Measurements from ENCODE around the gene LRP1B.
A peak's percentile ranks its signal among the peaks of the same experiment; 100 is the strongest.

Gene LRP1B

GRCh38 chr2:142131010-142131669 lies at the start of gene LRP1B:
TSS of gene LRP1B (minus strand) at chr2:142131016. CDS start at chr2:142130729, 287 bp downstream.
- no peaks in the 10 kb centered on the region for H3K9me3 ChIP-seq (ENCODE audit: control insufficient read depth, low read length)
- no peaks in the 10 kb centered on the region for H3K36me3 ChIP-seq (ENCODE audit: control insufficient read depth, insufficient read depth, low read length, severe bottlenecking)
- peaks cover 12% of the 10 kb centered on the region for H3K27me3 ChIP-seq (replicated peaks; ENCODE audit: control insufficient read depth, insufficient read depth, low read length)
- H3K9ac ChIP-seq (ENCODE audit: low read length), result peak within 1 kb of the TSS; percentile 66
- peak within 1 kb of the TSS; percentile 82 for H3K4me3 ChIP-seq (ENCODE audit: low read length)
- H3K4me1 ChIP-seq (ENCODE audit: control insufficient read depth, insufficient read depth, low read length), result peaks cover 18% of the 10 kb centered on the region
- peak; percentile 56 for DNase-seq (ENCODE audit: low read depth)

- Histone ChIP-seq H3K9me3 (ENCODE audit: control insufficient read depth, low read length) (no peaks in the 10 kb centered on the region), H3K4me1 (ENCODE audit: control insufficient read depth, insufficient read depth, low read length) (no peaks in the 10 kb centered on the region), H3K4me3 (ENCODE audit: low read length) (no peak overlapping the region), H3K27me3 (replicated peaks; ENCODE audit: control insufficient read depth, insufficient read depth, low read length) (no peaks in the 10 kb centered on the region), H3K36me3 (ENCODE audit: control insufficient read depth, insufficient read depth, low read length, severe bottlenecking) (no peaks in the 10 kb centered on the region), H3K9ac (ENCODE audit: low read length) (no peak overlapping the region)
- no peak for DNase-seq (ENCODE audit: low read depth)
These were observed 48.9 kb upstream of the LRP1B start for GRCh38 chr2:142179686-142180085.

GRCh38 chr2:142178604-142179003 lies 47.8 kb upstream of the LRP1B start:
- no peak for DNase-seq (ENCODE audit: low read depth)
- H3K4me3 ChIP-seq (ENCODE audit: low read length), result no peak overlapping the region
- no peak overlapping the region for H3K9ac ChIP-seq (ENCODE audit: low read length)
- H3K36me3 ChIP-seq (ENCODE audit: control insufficient read depth, insufficient read depth, low read length, severe bottlenecking), result no peaks in the 10 kb centered on the region
- no peaks in the 10 kb centered on the region for H3K27me3 ChIP-seq (replicated peaks; ENCODE audit: control insufficient read depth, insufficient read depth, low read length)
- H3K4me1 ChIP-seq (ENCODE audit: control insufficient read depth, insufficient read depth, low read length), result no peaks in the 10 kb centered on the region
- no peaks in the 10 kb centered on the region for H3K9me3 ChIP-seq (ENCODE audit: control insufficient read depth, low read length)

GRCh38 chr2:142176941-142177340 lies 46.1 kb upstream of the LRP1B start:
- Histone ChIP-seq H3K27me3 (replicated peaks; ENCODE audit: control insufficient read depth, insufficient read depth, low read length) (no peaks in the 10 kb centered on the region), H3K4me1 (ENCODE audit: control insufficient read depth, insufficient read depth, low read length) (no peaks in the 10 kb centered on the region), H3K36me3 (ENCODE audit: control insufficient read depth, insufficient read depth, low read length, severe bottlenecking) (no peaks in the 10 kb centered on the region), H3K9ac (ENCODE audit: low read length) (no peak overlapping the region), H3K9me3 (ENCODE audit: control insufficient read depth, low read length) (no peaks in the 10 kb centered on the region), H3K4me3 (ENCODE audit: low read length) (no peak overlapping the region)
- DNase-seq (ENCODE audit: low read depth), result no peak

GRCh38 chr2:142175813-142176338 lies 45.1 kb upstream of the LRP1B start:
- no peak overlapping the region for H3K9ac ChIP-seq (ENCODE audit: low read length)
- no peaks in the 10 kb centered on the region for H3K9me3 ChIP-seq (ENCODE audit: control insufficient read depth, low read length)
- no peaks in the 10 kb centered on the region for H3K4me1 ChIP-seq (ENCODE audit: control insufficient read depth, insufficient read depth, low read length)
- H3K36me3 ChIP-seq (ENCODE audit: control insufficient read depth, insufficient read depth, low read length, severe bottlenecking), result no peaks in the 10 kb centered on the region
- no peak for DNase-seq (ENCODE audit: low read depth)
- no peak overlapping the region for H3K4me3 ChIP-seq (ENCODE audit: low read length)
- H3K27me3 ChIP-seq (replicated peaks; ENCODE audit: control insufficient read depth, insufficient read depth, low read length), result no peaks in the 10 kb centered on the region

- no peaks in the 10 kb centered on the region for H3K9me3 ChIP-seq (ENCODE audit: control insufficient read depth, low read length)
- H3K27me3 ChIP-seq (replicated peaks; ENCODE audit: control insufficient read depth, insufficient read depth, low read length), result no peaks in the 10 kb centered on the region
- DNase-seq (ENCODE audit: low read depth), result no peak
- H3K9ac ChIP-seq (ENCODE audit: low read length), result no peak overlapping the region
- no peaks in the 10 kb centered on the region for H3K4me1 ChIP-seq (ENCODE audit: control insufficient read depth, insufficient read depth, low read length)
- no peak overlapping the region for H3K4me3 ChIP-seq (ENCODE audit: low read length)
- H3K36me3 ChIP-seq (ENCODE audit: control insufficient read depth, insufficient read depth, low read length, severe bottlenecking), result no peaks in the 10 kb centered on the region
These were observed 43.4 kb upstream of the LRP1B start for GRCh38 chr2:142174176-142174575.

- Histone ChIP-seq H3K9me3 (ENCODE audit: control insufficient read depth, low read length) (no peaks in the 10 kb centered on the region), H3K27me3 (replicated peaks; ENCODE audit: control insufficient read depth, insufficient read depth, low read length) (no peaks in the 10 kb centered on the region), H3K4me3 (ENCODE audit: low read length) (no peak overlapping the region), H3K4me1 (ENCODE audit: control insufficient read depth, insufficient read depth, low read length) (no peaks in the 10 kb centered on the region), H3K9ac (ENCODE audit: low read length) (no peak overlapping the region), H3K36me3 (ENCODE audit: control insufficient read depth, insufficient read depth, low read length, severe bottlenecking) (no peaks in the 10 kb centered on the region)
- DNase-seq (ENCODE audit: low read depth), result no peak
These were observed 40.0 kb upstream of the LRP1B start for GRCh38 chr2:142170847-142171246.

- Histone ChIP-seq H3K4me3 (ENCODE audit: low read length) (no peak overlapping the region), H3K9me3 (ENCODE audit: control insufficient read depth, low read length) (no peaks in the 10 kb centered on the region), H3K27me3 (replicated peaks; ENCODE audit: control insufficient read depth, insufficient read depth, low read length) (no peaks in the 10 kb centered on the region), H3K4me1 (ENCODE audit: control insufficient read depth, insufficient read depth, low read length) (no peaks in the 10 kb centered on the region), H3K36me3 (ENCODE audit: control insufficient read depth, insufficient read depth, low read length, severe bottlenecking) (no peaks in the 10 kb centered on the region), H3K9ac (ENCODE audit: low read length) (no peak overlapping the region)
- peak; percentile 73 for DNase-seq (ENCODE audit: low read depth)
These were observed 35.0 kb upstream of the LRP1B start for GRCh38 chr2:142165790-142166189.

- peak; percentile 46 for DNase-seq (ENCODE audit: low read depth)
- no peak overlapping the region for H3K9ac ChIP-seq (ENCODE audit: low read length)
- H3K4me1 ChIP-seq (ENCODE audit: control insufficient read depth, insufficient read depth, low read length), result no peaks in the 10 kb centered on the region
- H3K36me3 ChIP-seq (ENCODE audit: control insufficient read depth, insufficient read depth, low read length, severe bottlenecking), result no peaks in the 10 kb centered on the region
- no peaks in the 10 kb centered on the region for H3K9me3 ChIP-seq (ENCODE audit: control insufficient read depth, low read length)
- no peaks in the 10 kb centered on the region for H3K27me3 ChIP-seq (replicated peaks; ENCODE audit: control insufficient read depth, insufficient read depth, low read length)
- no peak overlapping the region for H3K4me3 ChIP-seq (ENCODE audit: low read length)
These were observed 22.8 kb upstream of the LRP1B start for GRCh38 chr2:142153601-142154000.

- H3K9ac ChIP-seq (ENCODE audit: low read length), result no peak overlapping the region
- no peaks in the 10 kb centered on the region for H3K27me3 ChIP-seq (replicated peaks; ENCODE audit: control insufficient read depth, insufficient read depth, low read length)
- no peak for DNase-seq (ENCODE audit: low read depth)
These were observed 19.6 kb upstream of the LRP1B start for GRCh38 chr2:142150453-142150852.

GRCh38 chr2:142144547-142144946 lies 13.7 kb upstream of the LRP1B start:
- no peaks in the 10 kb centered on the region for H3K27me3 ChIP-seq (replicated peaks; ENCODE audit: control insufficient read depth, insufficient read depth, low read length)

More at GRCh38 chr2:142150453-142150852, 19.6 kb upstream of the LRP1B start:
- no peaks in the 10 kb centered on the region for H3K9me3 ChIP-seq (ENCODE audit: control insufficient read depth, low read length)
- H3K4me1 ChIP-seq (ENCODE audit: control insufficient read depth, insufficient read depth, low read length), result no peaks in the 10 kb centered on the region
- H3K36me3 ChIP-seq (ENCODE audit: control insufficient read depth, insufficient read depth, low read length, severe bottlenecking), result no peaks in the 10 kb centered on the region
- H3K4me3 ChIP-seq (ENCODE audit: low read length), result no peak overlapping the region

GRCh38 chr2:142142595-142142994 lies 11.8 kb upstream of the LRP1B start:
- Histone ChIP-seq H3K36me3 (ENCODE audit: control insufficient read depth, insufficient read depth, low read length, severe bottlenecking) (no peaks in the 10 kb centered on the region), H3K9ac (ENCODE audit: low read length) (no peak overlapping the region), H3K9me3 (ENCODE audit: control insufficient read depth, low read length) (no peaks in the 10 kb centered on the region), H3K27me3 (replicated peaks; ENCODE audit: control insufficient read depth, insufficient read depth, low read length) (no peaks in the 10 kb centered on the region), H3K4me1 (ENCODE audit: control insufficient read depth, insufficient read depth, low read length) (peaks cover 4% of the 10 kb centered on the region), H3K4me3 (ENCODE audit: low read length) (no peak overlapping the region)
- no peak for DNase-seq (ENCODE audit: low read depth)

More at GRCh38 chr2:142144547-142144946, 13.7 kb upstream of the LRP1B start:
- H3K9ac ChIP-seq (ENCODE audit: low read length), result no peak overlapping the region
- no peaks in the 10 kb centered on the region for H3K4me1 ChIP-seq (ENCODE audit: control insufficient read depth, insufficient read depth, low read length)
- H3K36me3 ChIP-seq (ENCODE audit: control insufficient read depth, insufficient read depth, low read length, severe bottlenecking), result no peaks in the 10 kb centered on the region
- no peaks in the 10 kb centered on the region for H3K9me3 ChIP-seq (ENCODE audit: control insufficient read depth, low read length)
- DNase-seq (ENCODE audit: low read depth), result no peak
- no peak overlapping the region for H3K4me3 ChIP-seq (ENCODE audit: low read length)
